GM23338 (cell line): Measurements from ENCODE around the gene SGO2.

Experiments used
- CREB1 ChIP-seq: fragments of 250-450 bp; sonication (Bioruptor Pico); IDR thresholded peaks from 2 replicates; pipeline ENCODE4 v1.5.0; 2020; ENCODE audit warnings: low read depth, mild to moderate bottlenecking, moderate library complexity
- CTCF ChIP-seq, 2 experiments: fragments of 200-600 bp in 1 of 2; sonication (generic) in 1 of 2; conservative IDR thresholded peaks; 2 replicates each; pipeline versions ENCODE4 v1.5.1 to v1.6.1; 2016 to 2017; ENCODE audit warnings: antibody characterized with exemption in 2 of 2, low read depth in 2 of 2, mild to moderate bottlenecking in 2 of 2, moderate library complexity in 1 of 2
- ETS1 ChIP-seq: IDR thresholded peaks from 2 replicates; pipeline ENCODE4 v1.6.1; 2016; ENCODE audit warnings: antibody characterized with exemption
- EZH2 ChIP-seq: fragments of 200-600 bp; sonication (generic); IDR thresholded peaks from one replicate; pipeline ENCODE4 v1.8.0; 2017; ENCODE audit warnings: antibody characterized with exemption, mild to moderate bottlenecking, low read depth; ENCODE audit not compliant: unreplicated experiment
- EZH2phosphoT487 ChIP-seq: fragments of 200-600 bp; sonication (generic); IDR thresholded peaks from one replicate; pipeline ENCODE4 v1.8.1; 2018; ENCODE audit warnings: antibody characterized with exemption; ENCODE audit not compliant: unreplicated experiment
- JUNB ChIP-seq: IDR thresholded peaks from one replicate; pipeline ENCODE4 v1.6.1; 2016; ENCODE audit warnings: antibody characterized with exemption; ENCODE audit not compliant: unreplicated experiment
- POLR2AphosphoS5 ChIP-seq: IDR thresholded peaks from 2 replicates; pipeline ENCODE4 v1.6.1; 2016; ENCODE audit warnings: antibody characterized with exemption, low read depth
- REST ChIP-seq: IDR thresholded peaks from one replicate; pipeline ENCODE4 v1.6.1; 2018; ENCODE audit warnings: antibody characterized with exemption; ENCODE audit not compliant: unreplicated experiment
- STAT1 ChIP-seq: IDR thresholded peaks from one replicate; pipeline ENCODE4 v1.6.1; 2016; ENCODE audit warnings: antibody characterized with exemption; ENCODE audit not compliant: unreplicated experiment
- ZNF114 ChIP-seq: fragments of 250-450 bp; sonication (Bioruptor Pico); IDR thresholded peaks from 2 replicates; pipeline ENCODE4 v1.5.0; 2020; ENCODE audit warnings: mild to moderate bottlenecking, moderate library complexity

GRCh38 chr2:200483729-200484198 is 42.2 kb upstream of the SGO2 start:
- TF ChIP-seq REST (no peak), JUNB (no peak), CTCF (conservative IDR thresholded peaks at IDR 0.05; ENCODE audit: low read depth in 2 of 2) (peak; percentile 76 to 94), POLR2AphosphoS5 (no peak), EZH2phosphoT487 (no peak), EZH2 (no peak), CREB1 (no peak), STAT1 (no peak), ZNF114 (CRISPR knock-in tag) (no peak), ETS1 (no peak)
